Right lobe of liver (tissue), 6 donors: Measurements from ENCODE around the gene METRNL. TPM values are rescaled to one million over a fixed set of nuclear protein-coding genes. Genes with fewer than 3 reads are reported as not detected.
"Not testable (repeated sequence)": the region's sequence is repeated elsewhere in the genome, so short reads cannot be mapped to it uniquely, and the experiment has no call there.

Experiments used
- ATAC-seq, 4 donors: fragments of 200-7000 bp; cut with Tn5 transposase; one replicate each; pipeline ENCODE4 v1.9.1; 2020; ENCODE audit warnings: mild to moderate bottlenecking in 4 of 4, moderate library complexity in 4 of 4
- DNase-seq, 3 donors: peaks; one replicate each; pipeline ENCODE4 v3.0.0-alpha.2; 2020
- H3K27ac ChIP-seq, 3 donors: fragments of 200-600 bp; one replicate each; pipeline ENCODE4 v1.8.0; 2022
- H3K27me3 ChIP-seq, 2 donors: fragments of 200-600 bp; one replicate each; pipeline ENCODE4 v1.8.0; 2022
- H3K36me3 ChIP-seq, 4 donors: fragments of 200-600 bp; sonication (generic) in 1 of 4; one replicate each; pipeline versions ENCODE4 v1.5.1 to v1.8.0; 2017 to 2022; ENCODE audit warnings: control low read depth in 1 of 4
- H3K4me1 ChIP-seq, 4 donors: fragments of 200-600 bp; sonication (generic) in 1 of 4; one replicate each; pipeline versions ENCODE4 v1.5.1 to v1.8.0; 2017 to 2022; ENCODE audit warnings: control low read depth in 1 of 4
- H3K4me3 ChIP-seq, 3 donors: fragments of 200-600 bp; one replicate each; pipeline ENCODE4 v1.8.0; 2022
- H3K9me3 ChIP-seq, 4 donors: fragments of 200-600 bp; sonication (generic) in 1 of 4; one replicate each; pipeline versions ENCODE4 v1.5.1 to v1.8.0; 2017 to 2022; ENCODE audit warnings: control low read depth in 1 of 4
- CTCF ChIP-seq, 4 donors: fragments of 200-600 bp in 3 of 4; fragments of 450-650 bp in 1 of 4; IDR thresholded peaks; one replicate each; pipeline versions ENCODE4 v1.5.1 to v1.8.0; 2016 to 2022; ENCODE audit warnings: antibody characterized with exemption in 4 of 4, mild to moderate bottlenecking in 2 of 4
- POLR2A ChIP-seq: fragments of 450-650 bp; IDR thresholded peaks from one replicate; pipeline ENCODE4 v1.6.1; 2017; ENCODE audit warnings: antibody characterized with exemption, mild to moderate bottlenecking
- WGBS: methylation state at CpG from one replicate; pipeline ENCODE4 v1.1.6; 2018; ENCODE audit warnings: low coverage, low lambda C conversion rate; ENCODE audit not compliant: insufficient coverage; ENCODE audit errors: missing lambda C conversion rate; 5-methylcytosine and 5-hydroxymethylcytosine counted together
- intact Hi-C, 2 donors: fragments of 100-400 bp; cut with DNase I; formaldehyde crosslinking; loops; one replicate each; pipeline versions ENCODE4 v1.11.2 to v1.14.1; 2022
- total RNA-seq, 6 experiments: library from RNA; depleted of rRNA in 2 of 6; stranded (reverse); fragments of >200 nt in 2 of 6; fragmentation: NEBNext Ultra II Directional in 3 of 6; extraction: Animal tissue kit (Norgen Biotek cat#: 25700) in 3 of 6; gene quantifications; one replicate each; pipeline versions ENCODE4 v1.1.0 to v1.2.4, GENCODE V29; 2016 to 2023
- donor health status: DM: no; HTN: yes; CAD: no.
- donor health status: DM: no; HTN: no; CAD: no.
- donor health status: DM: no; HTN: no; CAD: no.
- donor health status: DM: no; HTN: yes; CAD: no.
- donor health status: DM: no; HTN: yes; CAD: no.

The METRNL gene
- total RNA-seq, 6 experiments from 2014 or later = 2.3 to 18.6 (median 5.9) TPM

GRCh38 chr17:83065660-83066542, 13.5 kb upstream of the METRNL start:
- no peak for ATAC-seq
- Histone ChIP-seq H3K27ac (no peak overlapping the region), H3K9me3 (no peaks in the 10 kb centered on the region), H3K27me3 (no peaks in the 10 kb centered on the region), H3K4me3 (no peak overlapping the region), H3K36me3 (no peaks in the 10 kb centered on the region), H3K4me1 (no peaks in the 10 kb centered on the region)
- WGBS = 75% methylated on average over 11 of the region's 39 CpGs
- TF ChIP-seq CTCF (IDR thresholded peaks at IDR 0.05) (no peak), POLR2A (no peak)
- intact Hi-C loops = no loop called here
- DNase-seq = peak; percentile 16 to 45 (median 29)

- DNase-seq = peak in 2 of 3 donors; percentile 15 to 22
- H3K36me3 ChIP-seq, H3K27ac ChIP-seq, H3K9me3 ChIP-seq, ATAC-seq, H3K4me1 ChIP-seq, intact Hi-C loops, H3K27me3 ChIP-seq, H3K4me3 ChIP-seq: not testable (repeated sequence)
- 86% methylated on average over 12 of the region's 19 CpGs for WGBS
These were observed 12.9 kb upstream of the METRNL start for GRCh38 chr17:83066543-83066890.

- no peak overlapping the region for H3K4me3 ChIP-seq
These were observed 12.2 kb upstream of the METRNL start for GRCh38 chr17:83067071-83067717.

GRCh38 chr17:83067718-83068261, 11.6 kb upstream of the METRNL start:
- DNase-seq = peak; percentile 3 to 35 (median 24)
- Histone ChIP-seq H3K27ac (no peak overlapping the region), H3K4me3 (no peak overlapping the region), H3K9me3 (no peaks in the 10 kb centered on the region), H3K27me3 (no peaks in the 10 kb centered on the region), H3K4me1 (no peaks in the 10 kb centered on the region), H3K36me3 (no peaks in the 10 kb centered on the region)
- intact Hi-C loops = no loop called here
- TF ChIP-seq CTCF (IDR thresholded peaks at IDR 0.05) (no peak), POLR2A (no peak)
- ATAC-seq = no peak
- 68% methylated on average over 22 of the region's 29 CpGs for WGBS

More at GRCh38 chr17:83067071-83067717, 12.2 kb upstream of the METRNL start:
- H3K27me3 ChIP-seq = no peaks in the 10 kb centered on the region
- ATAC-seq (no peak), DNase-seq (peak; percentile 15 to 49 (median 42))
- intact Hi-C loops = no loop called here
- WGBS = no CpG with 5 or more reads among the region's 29 CpGs
- H3K9me3 ChIP-seq = no peaks in the 10 kb centered on the region
- H3K36me3 ChIP-seq = no peaks in the 10 kb centered on the region
- no peaks in the 10 kb centered on the region for H3K4me1 ChIP-seq
- TF ChIP-seq POLR2A = no peak
- no peak for TF ChIP-seq CTCF (IDR thresholded peaks at IDR 0.05)
- H3K27ac ChIP-seq = no peak overlapping the region
